PFSK-1 (cell line): ENCODE measurements around the gene CEP192.

ENCODE experiments used
- FOXP2 ChIP-seq: optimal IDR thresholded peaks from 2 replicates; pipeline ENCODE3; 2011; ENCODE audit warnings: borderline replicate concordance, control low read depth, inconsistent platforms; ENCODE audit not compliant: insufficient read depth; ENCODE audit errors: extremely low read length, extremely low read depth
- POLR2AphosphoS5 ChIP-seq: IDR thresholded peaks from 2 replicates; pipeline ENCODE4 v1.6.1; 2012; ENCODE audit warnings: low read depth, mild to moderate bottlenecking, control low read depth, low read length, moderate library complexity
- REST ChIP-seq, 2 experiments: IDR thresholded peaks; 2 replicates each; pipeline versions ENCODE4 v1.6.1 to v1.8.0; 2011 to 2012; ENCODE audit warnings: low read depth in 2 of 2, low read length in 2 of 2, control low read depth in 1 of 2, inconsistent platforms in 1 of 2, mild to moderate bottlenecking in 1 of 2, moderate library complexity in 1 of 2; ENCODE audit not compliant: insufficient read depth in 1 of 2
- SIN3A ChIP-seq: IDR thresholded peaks from 2 replicates; pipeline ENCODE4 v1.6.1; 2012; ENCODE audit warnings: mild to moderate bottlenecking, low read length, moderate library complexity, borderline replicate concordance; ENCODE audit not compliant: insufficient read depth
- TAF1 ChIP-seq: IDR thresholded peaks from 2 replicates; pipeline ENCODE4 v1.6.1; 2012; ENCODE audit warnings: low read length, control low read depth, borderline replicate concordance; ENCODE audit not compliant: insufficient read depth

CEP192 gene

GRCh38 chr18:13159579-13159978, 168.4 kb downstream of the CEP192 start:
- no peak for TF ChIP-seq SIN3A
- TF ChIP-seq REST (IDR thresholded peaks at IDR 0.05; ENCODE audit: insufficient read depth in 1 of 2, low read depth in 2 of 2, low read length in 2 of 2), result no peak
- no peak for TF ChIP-seq TAF1
- no peak for TF ChIP-seq POLR2AphosphoS5
- TF ChIP-seq FOXP2, result no peak

- TF ChIP-seq SIN3A, result no peak
- no peak for TF ChIP-seq FOXP2
- TF ChIP-seq POLR2AphosphoS5, result no peak
Observed at GRCh38 chr18:13161276-13161899, 170.2 kb downstream of the CEP192 start.

GRCh38 chr18:13163167-13163927, 172.2 kb downstream of the CEP192 start:
- TF ChIP-seq FOXP2 (no peak), TAF1 (no peak), SIN3A (no peak), REST (IDR thresholded peaks at IDR 0.05; ENCODE audit: insufficient read depth in 1 of 2, low read depth in 2 of 2, low read length in 2 of 2) (no peak)

- no peak for TF ChIP-seq TAF1
- no peak for TF ChIP-seq SIN3A
- TF ChIP-seq FOXP2, result no peak
- TF ChIP-seq POLR2AphosphoS5, result no peak
- TF ChIP-seq REST (IDR thresholded peaks at IDR 0.05; ENCODE audit: insufficient read depth in 1 of 2, low read depth in 2 of 2, low read length in 2 of 2), result no peak
Observed at GRCh38 chr18:13164406-13164805, 173.2 kb downstream of the CEP192 start.

- TF ChIP-seq POLR2AphosphoS5, result no peak
- no peak for TF ChIP-seq TAF1
- no peak for TF ChIP-seq FOXP2
- no peak for TF ChIP-seq SIN3A
- no peak for TF ChIP-seq REST (IDR thresholded peaks at IDR 0.05; ENCODE audit: insufficient read depth in 1 of 2, low read depth in 2 of 2, low read length in 2 of 2)
Observed at GRCh38 chr18:13165636-13166423, 174.7 kb downstream of the CEP192 start.
